Caco-2 (cell line): ENCODE measurements around the gene SDHD. TPM values are rescaled to one million over a fixed set of nuclear protein-coding genes. Genes with fewer than 3 reads are reported as not detected.
A peak's percentile ranks its signal among the peaks of the same experiment; 100 is the strongest.

Source experiments
- BruUV-seq: library from RNA; stranded (reverse); fragments of 400-500 nt; replicated peaks from 2 replicates; lab custom pipeline; 2021; lab: Mats Ljungman, UMichigan
- CTCF ChIA-PET: fragments of 300-600 bp; sonication (Branson Sonifier 250); formaldehyde crosslinking; loops from one replicate; lab custom pipeline; 2022; ENCODE audit warnings: antibody characterized with exemption; lab: Charles Lee
- POLR2A ChIA-PET: fragments of 300-600 bp; sonication (Branson Sonifier 250); formaldehyde crosslinking; loops from one replicate; lab custom pipeline; 2022; ENCODE audit warnings: antibody characterized with exemption; lab: Charles Lee
- DNase-seq, 2 experiments: peaks; one replicate each; pipeline versions ENCODE4 v3.0.0 to v3.0.0-alpha.2; 2020 to 2022
- H3K27me3 ChIP-seq: replicated peaks from 2 replicates; pipeline ENCODE4 v1.6.0; 2011; ENCODE audit warnings: low read length; ENCODE audit not compliant: control insufficient read depth, insufficient read depth
- H3K36me3 ChIP-seq: 2 replicates; pipeline ENCODE4 v1.5.1; 2011; ENCODE audit warnings: low read length; ENCODE audit not compliant: control insufficient read depth, insufficient read depth
- H3K4me1 ChIP-seq: fragments of 250-450 bp; sonication (Bioruptor Pico); 2 replicates; pipeline ENCODE4 v1.5.1; 2020; ENCODE audit warnings: mild to moderate bottlenecking
- H3K4me3 ChIP-seq: 2 replicates; pipeline ENCODE4 v1.5.1; 2011; ENCODE audit warnings: low read depth, mild to moderate bottlenecking, control low read depth, low read length
- H3K9me3 ChIP-seq: fragments of 250-450 bp; sonication (Bioruptor Pico); 2 replicates; pipeline ENCODE4 v1.5.1; 2020; ENCODE audit warnings: mild to moderate bottlenecking, moderate library complexity
- H3K27ac Mint-ChIP-seq: one replicate; pipeline ENCODE4 v1.8.0; 2022; ENCODE audit warnings: mixed read lengths; ENCODE audit not compliant: unreplicated experiment
- H3K27me3 Mint-ChIP-seq: one replicate; pipeline ENCODE4 v1.8.0; 2022; ENCODE audit warnings: mixed read lengths; ENCODE audit not compliant: insufficient read depth, unreplicated experiment
- H3K36me3 Mint-ChIP-seq: one replicate; pipeline ENCODE4 v1.8.0; 2022; ENCODE audit warnings: mild to moderate bottlenecking, mixed read lengths; ENCODE audit not compliant: insufficient read depth, unreplicated experiment
- H3K4me1 Mint-ChIP-seq: one replicate; pipeline ENCODE4 v1.8.0; 2022; ENCODE audit warnings: low read depth, mixed read lengths; ENCODE audit not compliant: unreplicated experiment
- H3K4me3 Mint-ChIP-seq: one replicate; pipeline ENCODE4 v1.8.0; 2022; ENCODE audit warnings: mild to moderate bottlenecking, moderate library complexity, mixed read lengths; ENCODE audit not compliant: unreplicated experiment
- H3K9me3 Mint-ChIP-seq: one replicate; pipeline ENCODE4 v1.8.0; 2022; ENCODE audit warnings: mixed read lengths; ENCODE audit not compliant: unreplicated experiment
- CTCF ChIP-seq, 2 experiments: fragments of 200-600 bp in 1 of 2; IDR thresholded peaks; 1 replicate in 1 of 2; 2 replicates in 1 of 2; pipeline versions ENCODE4 v1.5.1 to v1.8.0; 2011 to 2022; ENCODE audit warnings: antibody characterized with exemption in 1 of 2, control low read depth in 1 of 2, inconsistent platforms in 1 of 2, low read depth in 1 of 2, low read length in 1 of 2, mild to moderate bottlenecking in 1 of 2, moderate library complexity in 1 of 2; ENCODE audit not compliant: insufficient read depth in 1 of 2, severe bottlenecking in 1 of 2, unreplicated experiment in 1 of 2
- intact Hi-C: fragments of 100-400 bp; cut with micrococcal nuclease; formaldehyde crosslinking; loops from one replicate; pipeline ENCODE4 v1.10.0; 2022; ENCODE audit not compliant: unreplicated experiment
- total RNA-seq: library from RNA; stranded (reverse); gene quantifications from 2 replicates; pipeline ENCODE4 v1.2.3, GENCODE V29; 2022

SDHD gene
- total RNA-seq, 1 experiment from 2014 or later: 157 TPM

GRCh38 chr11:112073941-112074811 lies 12.5 kb upstream of the SDHD start, which contains the start of the genes NKAPD1 and PIH1D2:
NKAPD1 (plus strand) TSS chr11:112074299; CDS start chr11:112075575, 1,276 bp downstream.
PIH1D2 (minus strand) TSS chr11:112074017; CDS start chr11:112073174, 843 bp downstream.
- Mint-ChIP-seq H3K36me3 (peaks cover 41% of the 10 kb centered on the region), H3K4me1 (peaks cover 12% of the 10 kb centered on the region), H3K27me3 (no peaks in the 10 kb centered on the region), H3K4me3 (peak within 1 kb of the TSS; percentile 86), H3K9me3 (no peaks in the 10 kb centered on the region), H3K27ac (peak within 1 kb of the TSS; percentile 98)
- ChIA-PET CTCF (no interaction called here), POLR2A (no interaction called here)
- peak within 1 kb of the TSS; percentile 63 for H3K4me3 ChIP-seq
- intact Hi-C loops: loop anchor here (1.0 to 2.0 kb wide), 4 partner anchors 12 to 195 kb away; partner anchors contain the start of genes CFAP68, DLAT, FDXACB1 and SDHD
- BruUV-seq: TSS peak; percentile 41
- peak in 1 of 2 experiments; percentile 13 for TF ChIP-seq CTCF (IDR thresholded peaks at IDR 0.05; ENCODE audit: insufficient read depth in 1 of 2, low read depth in 1 of 2, low read length in 1 of 2, severe bottlenecking in 1 of 2, unreplicated experiment in 1 of 2)
- H3K4me1 ChIP-seq: no peaks in the 10 kb centered on the region
- no peaks in the 10 kb centered on the region for H3K9me3 ChIP-seq
- peak; percentile 89 to 90 for DNase-seq
- peaks cover 3% of the 10 kb centered on the region; the same call in 1 of the 2 replicates for H3K36me3 ChIP-seq
- H3K27me3 ChIP-seq: no peaks in the 10 kb centered on the region

GRCh38 chr11:112082729-112083128 lies 3.9 kb upstream of the SDHD start:
- Histone ChIP-seq H3K36me3 (0 out of 2 replicates have a peak, but pooled peaks cover 4% of the 10 kb centered on the region), H3K4me1 (peaks cover 4% of the 10 kb centered on the region; the same call in 1 of the 2 replicates), H3K9me3 (no peaks in the 10 kb centered on the region), H3K27me3 (no peaks in the 10 kb centered on the region), H3K4me3 (no peak overlapping the region)
- TF ChIP-seq CTCF (IDR thresholded peaks at IDR 0.05; ENCODE audit: insufficient read depth in 1 of 2, low read depth in 1 of 2, low read length in 1 of 2, severe bottlenecking in 1 of 2, unreplicated experiment in 1 of 2): no peak
- H3K9me3 Mint-ChIP-seq: no peaks in the 10 kb centered on the region
- no peak overlapping the region for H3K27ac Mint-ChIP-seq
- peaks cover 91% of the 10 kb centered on the region for H3K36me3 Mint-ChIP-seq
- no peaks in the 10 kb centered on the region for H3K27me3 Mint-ChIP-seq
- no peak overlapping the region for H3K4me3 Mint-ChIP-seq
- H3K4me1 Mint-ChIP-seq: peaks cover 7% of the 10 kb centered on the region
- no peak for DNase-seq
- intact Hi-C loops: no loop called here
- CTCF ChIA-PET: no interaction called here
- BruUV-seq: TSS peak; percentile 4
- POLR2A ChIA-PET: no interaction called here

- peaks cover 4% of the 10 kb centered on the region; the same call in 1 of the 2 replicates for H3K4me1 ChIP-seq
- BruUV-seq: TSS peak; percentile 73
- DNase-seq: no peak
- H3K9me3 ChIP-seq: no peaks in the 10 kb centered on the region
- Mint-ChIP-seq H3K4me3 (peak overlapping the region; percentile 95), H3K36me3 (peaks cover 87% of the 10 kb centered on the region), H3K9me3 (no peaks in the 10 kb centered on the region), H3K4me1 (peaks cover 17% of the 10 kb centered on the region), H3K27me3 (no peaks in the 10 kb centered on the region), H3K27ac (peak overlapping the region; percentile 98)
- intact Hi-C loops: loop anchor here (1.0 to 2.0 kb wide), 3 partner anchors 12 to 207 kb away; partner anchors contain the start of genes CFAP68, FDXACB1, NKAPD1 and PIH1D2
- CTCF ChIA-PET: interaction anchor here (2.0 kb wide), 1 partner anchor 159 kb away, joined by 4 read pairs; no protein-coding TSS in a partner anchor
- H3K4me3 ChIP-seq: peak overlapping the region; percentile 59
- no peak for TF ChIP-seq CTCF (IDR thresholded peaks at IDR 0.05; ENCODE audit: insufficient read depth in 1 of 2, low read depth in 1 of 2, low read length in 1 of 2, severe bottlenecking in 1 of 2, unreplicated experiment in 1 of 2)
- POLR2A ChIA-PET: interaction anchor here (0.6 to 1.3 kb wide), 5 partner anchors 11 to 159 kb away, joined by 3 to 10 read pairs (median 5); partner anchors contain the start of gene BCO2
- no peaks in the 10 kb centered on the region for H3K27me3 ChIP-seq
- H3K36me3 ChIP-seq: peaks cover 8% of the 10 kb centered on the region
Measured at GRCh38 chr11:112085822-112086421, 751 bp upstream of the SDHD start.
